Epithelial cell of prostate (primary cell): ENCODE results near the gene THRB.

ENCODE experiments used
- DNase-seq: peaks from one replicate; pipeline ENCODE4 v3.0.0-alpha.2; 2011; ENCODE audit warnings: low read depth, low spot score
- H3K27ac ChIP-seq: fragments of 450-650 bp; 2 replicates; pipeline ENCODE4 v1.5.1; 2017; ENCODE audit warnings: mild to moderate bottlenecking

The THRB gene

DNA sequence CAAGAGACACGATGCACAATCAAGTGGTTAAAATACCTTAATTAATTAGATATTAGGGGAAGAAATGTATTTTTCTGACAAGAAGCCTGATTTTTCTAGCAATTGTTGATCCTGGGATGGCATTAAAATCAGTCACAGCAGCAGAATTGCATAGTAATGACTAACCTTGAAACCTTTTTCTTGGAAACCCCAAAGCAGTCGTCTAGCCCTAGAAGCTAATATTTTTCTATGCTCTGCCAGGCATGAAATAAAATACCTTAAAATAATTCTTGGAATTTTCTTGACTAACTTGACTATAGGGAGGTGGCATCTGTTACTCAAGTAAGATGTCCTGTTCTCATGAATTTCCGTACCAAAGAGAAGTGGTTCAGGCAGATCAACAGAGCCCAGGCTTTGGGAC is 204.1 kb downstream of the THRB start:
- DNase-seq: no peak

DNA sequence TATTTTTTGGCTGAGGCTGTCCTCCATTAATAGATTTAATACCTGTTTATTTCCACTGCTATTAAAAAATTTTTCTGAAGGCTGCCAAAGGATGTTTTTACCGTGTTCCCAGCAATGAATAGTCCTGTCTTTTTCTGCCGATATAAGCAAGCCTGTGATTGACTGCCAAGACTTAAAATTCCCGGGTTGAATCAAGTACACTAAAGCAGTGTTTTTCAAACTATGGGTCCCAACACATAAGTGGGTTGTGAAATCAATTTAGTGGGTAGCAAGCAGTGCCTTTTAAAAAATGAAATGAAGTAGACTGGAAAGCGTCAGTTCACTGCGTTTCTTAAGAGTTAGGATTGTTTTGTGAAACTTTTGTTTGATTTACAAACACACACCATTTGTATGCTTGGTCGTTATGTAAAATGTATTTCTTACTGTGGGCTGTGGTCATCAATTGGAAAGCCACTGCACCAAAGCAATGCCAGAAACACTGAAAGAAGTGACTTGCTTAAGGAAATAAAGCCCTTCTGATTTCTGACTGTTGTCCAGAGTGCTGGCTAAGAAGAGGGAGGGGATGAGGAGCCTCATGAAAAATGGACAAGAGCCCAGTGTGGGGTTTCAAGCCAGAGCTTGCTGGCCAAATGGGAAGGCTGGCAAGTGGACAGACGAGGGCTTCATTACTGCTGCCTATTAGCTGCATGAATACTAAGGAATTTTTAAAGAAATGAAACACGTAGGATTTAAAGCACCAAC is 206.0 kb downstream of the THRB start:
- DNase-seq: no peak
- no peak overlapping the region for H3K27ac ChIP-seq

More for the DNA sequence above, 204.1 kb downstream of the THRB start:
- H3K27ac ChIP-seq: no peak overlapping the region

DNA sequence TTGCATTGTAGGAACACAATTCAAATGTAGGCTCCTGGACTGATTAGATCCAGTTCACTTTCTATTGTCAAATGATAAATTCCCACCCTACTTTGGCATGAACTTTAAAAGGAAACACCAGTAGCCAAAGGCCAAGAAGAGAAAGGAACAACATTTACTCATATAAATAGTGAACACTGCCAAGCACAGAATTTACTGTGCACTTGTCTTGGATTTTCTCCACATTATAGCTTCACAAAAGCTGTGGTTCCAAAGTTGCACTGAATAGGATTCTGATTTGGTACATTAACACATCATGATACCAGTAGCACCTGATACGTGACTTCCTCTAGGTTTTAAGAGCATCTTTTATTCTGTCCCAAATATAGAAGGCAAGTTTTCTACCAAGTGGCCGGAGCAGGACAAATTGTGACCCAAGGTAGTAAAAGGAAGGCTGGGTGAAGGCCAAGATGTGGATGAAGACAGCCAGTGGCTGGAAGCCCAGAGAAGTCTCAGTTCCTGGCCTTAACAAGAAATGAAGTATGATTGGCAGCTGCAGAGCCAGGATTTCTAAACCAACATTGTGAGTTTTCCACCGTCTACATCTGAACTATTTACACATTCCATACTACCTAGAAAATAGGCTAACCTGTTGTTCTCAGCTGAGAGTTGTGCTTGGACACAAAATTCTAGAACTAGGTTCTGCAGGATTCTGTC is 206.7 kb downstream of the THRB start:
- no peak overlapping the region for H3K27ac ChIP-seq
- no peak for DNase-seq

DNA sequence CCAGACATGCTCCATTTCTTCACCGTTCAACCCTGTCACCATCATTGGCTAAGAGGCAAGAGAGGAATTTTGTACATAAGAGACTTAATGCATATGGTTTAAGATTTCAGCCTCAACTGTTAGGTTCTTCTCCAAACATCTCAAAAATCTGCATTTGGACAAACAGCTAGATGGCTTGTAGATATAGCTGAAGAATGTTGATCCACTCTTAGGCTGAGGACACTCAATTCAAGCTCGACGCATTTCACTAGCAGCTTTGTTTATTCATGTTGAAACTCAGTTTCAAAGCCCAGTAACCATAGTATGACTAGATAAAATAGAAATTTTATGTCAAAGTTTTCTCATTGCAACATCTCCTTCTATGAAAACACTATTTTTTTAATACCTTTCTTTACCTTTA is 208.2 kb downstream of the THRB start:
- DNase-seq: no peak
- no peak overlapping the region for H3K27ac ChIP-seq

DNA sequence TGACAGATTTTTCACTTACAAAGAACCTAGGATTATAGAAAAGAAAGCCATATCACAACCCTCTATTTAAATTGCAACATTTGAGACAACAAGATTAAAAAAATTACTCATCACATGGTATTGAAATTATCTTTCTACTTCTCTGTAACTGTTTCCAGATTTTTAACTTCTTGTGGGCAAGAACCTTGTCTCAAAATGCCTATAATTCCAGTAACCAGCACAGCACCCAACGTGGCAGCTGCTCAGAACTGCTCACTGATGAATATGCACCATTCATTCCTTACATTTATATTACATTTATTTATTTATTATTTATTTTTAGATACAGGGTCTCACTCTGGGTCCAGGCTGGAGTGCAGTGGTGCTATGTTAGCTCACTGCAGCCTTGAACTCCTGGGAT is 216.1 kb downstream of the THRB start:
- no peak for DNase-seq
- H3K27ac ChIP-seq: no peak overlapping the region

DNA sequence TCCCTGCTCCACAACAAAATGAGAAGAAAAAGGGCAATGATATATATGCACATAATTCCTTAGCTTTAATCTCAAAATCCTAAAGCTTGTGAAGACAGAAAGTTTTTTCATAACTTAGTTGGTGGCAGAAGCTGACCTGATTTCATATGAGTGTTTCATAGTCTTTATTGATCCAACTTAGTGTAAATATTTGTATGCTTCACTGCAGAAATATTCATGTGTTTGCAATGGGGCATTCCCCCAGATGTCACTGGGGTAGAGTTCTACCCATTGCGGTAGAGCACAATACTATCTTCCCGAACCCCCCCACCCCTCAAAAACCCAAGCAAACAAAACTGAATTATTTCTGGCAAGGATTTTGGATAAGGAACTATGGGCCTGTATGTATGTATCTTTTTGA is 221.2 kb downstream of the THRB start:
- DNase-seq: no peak
- H3K27ac ChIP-seq: peak overlapping the region; percentile 11

DNA sequence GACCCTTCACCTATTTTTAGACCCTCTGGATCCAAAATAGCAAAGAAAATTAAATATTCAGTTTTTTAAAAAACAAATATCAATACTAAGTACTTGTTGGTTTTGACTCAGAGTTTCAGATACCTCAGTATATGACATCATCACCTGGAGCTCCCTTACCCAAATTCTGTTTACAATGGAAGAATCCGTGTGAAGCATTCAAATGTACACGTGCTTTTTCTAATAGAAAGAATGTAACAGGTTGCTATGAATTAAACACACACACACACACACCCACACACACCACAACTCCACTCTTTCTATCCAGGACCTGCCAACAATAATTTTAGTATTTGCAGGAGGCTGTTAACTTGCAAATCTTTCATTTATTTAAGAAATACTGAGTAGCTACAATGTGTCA is 221.8 kb downstream of the THRB start:
- H3K27ac ChIP-seq: peak overlapping the region; percentile 11
- DNase-seq: peak; percentile 69

DNA sequence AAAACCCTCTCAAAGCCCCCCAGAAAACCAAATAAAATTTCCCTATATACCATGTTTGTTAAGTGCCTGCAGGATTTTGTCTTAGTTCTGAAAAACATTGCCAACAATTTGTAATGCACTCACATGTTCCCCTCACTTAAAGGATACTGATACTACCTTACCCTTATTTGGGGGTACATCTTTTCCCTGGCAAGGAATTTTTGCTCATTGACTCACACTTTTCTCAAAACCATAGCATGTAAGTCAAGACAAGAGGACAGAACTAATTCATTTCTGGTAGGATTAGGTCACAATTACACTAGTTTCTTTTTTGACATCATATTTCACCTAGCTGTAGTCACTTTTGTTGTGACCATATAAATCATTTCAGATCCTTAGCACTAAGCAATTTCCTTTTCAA is 222.2 kb downstream of the THRB start:
- H3K27ac ChIP-seq: peak overlapping the region; percentile 11

DNA sequence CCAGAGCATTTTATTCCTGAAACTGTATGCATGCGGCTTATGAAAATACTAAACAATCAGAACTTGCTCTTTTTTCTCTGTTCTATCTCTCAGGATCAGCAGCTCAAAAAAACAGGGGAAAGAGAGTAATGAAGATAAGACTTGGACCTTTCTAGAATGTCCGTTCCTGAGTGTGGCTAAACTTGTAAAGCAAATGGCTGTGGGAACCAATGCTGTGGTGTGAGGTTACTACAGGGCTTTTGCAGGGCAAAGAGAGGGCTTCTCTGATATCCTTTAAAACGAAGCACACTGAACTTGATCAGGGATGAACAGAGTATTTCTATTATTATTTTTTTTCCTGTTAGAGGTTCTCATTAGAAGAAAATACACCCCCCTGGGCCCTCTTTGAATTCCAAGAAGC is 223.4 kb downstream of the THRB start:
- H3K27ac ChIP-seq: no peak overlapping the region
- no peak for DNase-seq

More for the DNA sequence above, 222.2 kb downstream of the THRB start:
- DNase-seq: no peak

DNA sequence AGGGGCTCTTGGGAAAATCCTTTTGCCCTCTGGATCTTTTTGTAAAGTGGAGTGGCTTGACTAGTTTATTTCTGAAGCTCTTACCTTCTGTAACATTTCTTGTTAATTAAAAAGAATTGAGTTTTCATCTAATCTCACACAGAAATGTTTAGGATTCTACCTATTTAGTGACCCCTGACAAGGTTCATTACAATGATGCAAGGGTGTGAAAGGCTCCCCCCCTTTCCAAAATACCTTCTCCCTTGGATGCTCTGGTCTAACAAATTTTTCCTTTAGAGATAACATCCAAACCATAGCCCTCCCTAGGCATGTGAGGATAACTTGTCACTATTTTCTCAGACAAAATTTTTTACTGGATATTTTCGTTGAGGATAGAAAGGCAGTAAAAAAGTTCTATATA is 223.9 kb downstream of the THRB start:
- no peak overlapping the region for H3K27ac ChIP-seq
- no peak for DNase-seq

DNA sequence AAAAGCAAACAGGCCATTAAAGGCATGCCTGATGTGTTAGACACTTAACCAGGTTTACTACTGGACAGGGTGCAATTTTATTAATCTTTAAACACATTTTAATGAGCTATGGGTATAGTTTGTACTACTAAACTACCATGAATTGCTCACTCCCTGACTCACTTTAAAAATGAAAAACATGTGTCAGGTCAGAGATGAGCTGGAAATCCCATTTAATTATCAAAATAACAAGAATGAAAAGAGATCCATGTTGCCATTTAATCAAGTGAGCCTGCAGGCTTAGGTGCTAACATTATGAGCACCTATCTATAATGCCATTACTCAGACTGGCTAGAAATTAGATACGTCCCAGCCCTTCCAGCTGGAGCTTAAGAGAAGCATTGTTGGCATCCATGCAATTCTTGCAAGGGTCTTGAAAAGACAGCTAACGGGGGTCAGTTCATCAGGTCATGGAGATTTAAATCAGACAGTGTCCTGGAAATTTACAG is 224.4 kb downstream of the THRB start:
- no peak overlapping the region for H3K27ac ChIP-seq
- no peak for DNase-seq

DNA sequence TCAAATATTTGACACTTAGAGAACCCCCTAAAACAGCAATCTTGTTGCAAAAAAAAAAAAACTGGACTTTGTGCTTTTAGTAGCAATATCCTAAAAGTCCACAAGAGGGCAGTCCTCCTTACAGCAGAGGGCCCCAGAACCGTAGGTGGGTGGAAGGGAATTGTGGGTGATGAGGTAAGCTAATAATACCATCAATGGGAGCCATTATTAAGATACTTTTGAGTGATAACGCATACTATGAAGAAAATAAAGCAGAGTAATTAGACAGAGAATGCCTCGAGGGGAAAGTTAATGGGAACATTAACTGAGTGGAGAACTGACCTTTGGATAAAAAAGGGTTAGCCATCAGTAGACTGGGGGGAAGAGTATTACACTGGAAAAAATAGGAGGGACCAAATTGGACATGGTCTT is 229.9 kb downstream of the THRB start:
- no peak for DNase-seq
- H3K27ac ChIP-seq: no peak overlapping the region

DNA sequence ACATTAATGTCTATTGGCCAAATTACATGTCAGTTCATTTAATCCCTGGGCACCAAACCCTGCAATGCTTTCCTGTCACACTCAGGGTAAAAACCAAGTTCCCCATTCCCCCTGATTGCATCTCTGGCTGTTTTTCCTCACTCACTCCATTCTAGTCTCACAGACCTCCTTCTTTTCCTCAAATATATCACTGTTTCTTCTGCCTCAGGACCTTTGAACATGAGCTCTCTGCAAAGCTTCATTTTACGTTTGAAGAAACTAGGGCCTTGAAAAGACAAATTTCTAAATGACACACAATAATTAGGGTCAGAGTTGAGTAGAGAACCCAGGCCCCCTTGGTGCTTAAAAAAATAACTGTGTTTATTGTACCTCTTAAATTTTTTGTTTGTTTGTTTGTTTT is 230.6 kb downstream of the THRB start:
- no peak overlapping the region for H3K27ac ChIP-seq
- DNase-seq: no peak

DNA sequence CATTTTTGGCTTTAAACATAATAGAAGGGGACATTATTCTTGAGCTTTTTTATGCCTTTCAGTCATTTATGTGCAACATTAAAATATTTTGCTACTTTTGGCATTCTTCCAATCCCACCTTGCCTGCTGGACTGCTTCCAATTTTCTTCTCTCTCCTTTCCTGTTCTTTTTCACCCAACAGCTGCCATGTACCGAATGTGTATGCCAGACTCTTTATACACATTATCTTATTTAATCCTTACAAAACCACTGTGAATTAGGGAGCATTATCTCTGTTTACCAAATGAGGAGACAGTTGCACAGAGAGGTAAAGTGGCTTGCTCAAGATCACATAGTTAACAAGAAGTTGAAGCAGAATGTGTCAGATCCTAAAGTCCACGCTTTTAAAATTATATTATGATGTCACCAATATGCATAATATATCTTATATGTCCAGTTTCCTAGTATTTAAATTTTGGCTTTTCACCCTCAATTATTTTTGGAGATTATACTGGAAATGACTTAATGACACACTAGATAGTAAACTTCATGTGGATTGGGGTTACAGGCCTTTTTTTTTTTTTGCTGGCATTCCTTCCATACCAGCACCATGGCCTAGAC is 231.5 kb downstream of the THRB start:
- H3K27ac ChIP-seq: no peak overlapping the region
- DNase-seq: no peak

DNA sequence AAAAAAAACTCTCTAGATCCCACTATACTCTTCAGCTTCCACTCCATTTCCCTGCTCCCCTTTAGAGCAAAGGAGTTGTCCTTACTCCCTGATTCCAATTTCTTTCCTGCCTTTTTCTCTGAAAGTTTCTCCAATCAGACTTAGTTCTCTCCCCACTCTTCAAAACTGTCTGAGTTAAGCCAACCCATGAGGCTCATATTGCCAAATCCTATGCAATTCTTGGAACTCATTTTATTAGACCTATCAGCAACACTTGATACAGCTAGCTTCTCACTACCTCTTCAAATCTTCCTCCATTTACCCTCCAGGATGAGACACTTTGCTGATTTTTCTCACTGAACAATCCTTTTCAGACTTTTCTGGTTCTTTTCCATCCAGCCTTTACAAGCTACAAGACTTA is 233.1 kb downstream of the THRB start:
- H3K27ac ChIP-seq: no peak overlapping the region
- no peak for DNase-seq

DNA sequence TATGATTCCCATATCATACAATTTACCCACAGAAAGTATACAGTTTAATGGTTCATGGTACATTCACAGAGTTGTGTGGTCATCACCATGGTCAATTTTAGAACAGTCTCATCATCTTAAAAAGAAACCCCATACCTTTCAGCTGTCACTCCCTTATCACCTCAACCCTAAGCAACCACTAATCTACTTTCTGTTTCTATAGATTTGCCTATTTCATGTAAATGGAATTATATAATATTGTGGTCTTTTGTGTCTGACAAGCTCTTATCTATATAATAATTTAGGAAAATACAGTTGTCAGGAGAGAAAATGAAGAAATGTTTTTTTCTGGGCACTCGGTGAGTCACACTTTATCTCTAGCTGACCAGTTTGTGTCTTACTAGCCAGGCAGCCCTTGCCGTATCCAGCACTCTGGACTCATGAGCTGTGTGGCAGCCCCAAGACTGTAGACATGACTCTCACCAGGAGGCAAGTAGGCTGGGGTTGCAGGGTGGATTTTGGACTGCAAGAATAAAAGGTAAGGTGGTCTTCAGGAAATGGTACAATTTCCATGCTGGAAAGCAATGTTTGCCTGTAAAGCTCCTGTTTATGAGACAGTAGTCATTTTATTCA is 234.6 kb downstream of the THRB start:
- H3K27ac ChIP-seq: no peak overlapping the region
- no peak for DNase-seq

DNA sequence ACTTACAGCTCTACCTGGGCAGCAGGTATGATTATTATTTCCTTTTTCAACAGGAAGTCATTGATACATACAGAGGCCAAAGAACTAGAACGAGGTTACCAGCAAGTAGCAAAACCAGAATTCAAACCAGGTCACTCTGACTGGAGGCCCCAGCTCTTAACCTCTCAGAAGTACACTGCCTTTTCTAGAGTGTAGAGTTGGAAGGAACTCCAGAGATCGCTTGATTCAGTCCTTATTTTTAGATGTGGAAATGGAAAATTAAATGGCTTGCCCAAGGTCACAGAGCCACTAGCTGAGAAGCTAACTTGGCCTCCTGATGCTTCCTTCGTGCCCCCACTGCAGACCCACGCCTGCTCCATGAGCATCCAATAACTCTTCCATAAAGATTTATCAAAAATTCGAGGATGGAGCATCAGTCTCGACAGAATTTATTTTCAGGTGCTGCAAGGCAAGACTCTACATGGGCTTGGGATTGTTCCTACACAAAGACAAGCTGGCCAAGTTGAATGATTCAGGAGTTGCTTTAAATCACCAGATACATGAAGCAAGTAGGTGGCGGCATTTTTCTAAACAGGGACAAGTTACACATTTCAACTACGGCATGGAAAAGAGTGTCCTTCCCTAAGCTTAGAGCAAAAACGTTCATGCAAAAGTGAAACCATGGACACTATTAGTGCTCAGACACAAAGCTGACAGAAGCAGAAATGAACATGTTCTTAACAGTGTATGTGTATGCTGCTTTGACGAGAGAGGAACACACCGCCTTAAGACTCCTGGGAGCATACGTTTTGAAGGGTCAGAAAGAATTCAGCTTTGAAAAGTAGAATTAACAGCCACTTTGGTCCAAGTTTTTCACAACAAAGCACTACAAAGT is 235.7 kb downstream of the THRB start:
- H3K27ac ChIP-seq: no peak overlapping the region
- no peak for DNase-seq

DNA sequence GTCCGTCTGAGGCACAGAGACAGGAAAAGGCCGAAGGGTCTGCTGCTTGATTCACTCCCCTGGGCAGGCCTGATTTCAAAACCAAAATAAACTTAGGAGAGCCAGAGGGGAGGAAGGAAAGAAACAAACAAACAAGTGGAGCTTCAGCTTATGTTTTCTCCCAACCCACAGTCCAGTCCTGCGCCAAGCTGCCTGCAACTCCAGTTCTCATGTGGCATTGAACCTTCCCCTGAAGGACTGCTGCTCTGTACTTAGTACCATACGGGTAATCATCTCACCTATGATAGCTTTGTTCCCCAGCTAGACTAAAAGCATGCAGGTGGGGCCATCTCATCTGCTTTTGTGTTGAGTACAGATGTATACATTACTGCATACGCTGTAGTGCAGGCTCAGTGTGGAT is 236.4 kb downstream of the THRB start:
- H3K27ac ChIP-seq: no peak overlapping the region
- DNase-seq: no peak

DNA sequence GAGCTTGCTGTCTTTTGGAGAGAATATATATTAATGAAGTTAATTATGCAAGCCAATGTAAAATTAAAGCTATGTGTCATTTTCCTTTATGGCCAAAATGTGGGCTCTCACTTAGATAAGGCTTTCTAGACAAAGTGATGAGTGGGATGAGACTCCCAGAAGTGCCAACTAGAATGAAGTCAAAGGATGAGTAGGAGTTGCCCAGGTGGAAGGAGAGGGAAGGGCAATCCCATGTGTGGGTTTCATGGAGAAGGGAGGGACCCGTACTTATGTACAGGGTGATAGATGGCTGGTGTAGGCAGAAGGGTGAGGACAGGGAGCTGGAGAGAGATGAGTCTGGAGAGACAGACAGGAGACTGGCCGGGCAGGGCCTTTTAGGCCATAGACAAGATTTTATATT is 239.2 kb downstream of the THRB start:
- no peak for DNase-seq
- no peak overlapping the region for H3K27ac ChIP-seq

DNA sequence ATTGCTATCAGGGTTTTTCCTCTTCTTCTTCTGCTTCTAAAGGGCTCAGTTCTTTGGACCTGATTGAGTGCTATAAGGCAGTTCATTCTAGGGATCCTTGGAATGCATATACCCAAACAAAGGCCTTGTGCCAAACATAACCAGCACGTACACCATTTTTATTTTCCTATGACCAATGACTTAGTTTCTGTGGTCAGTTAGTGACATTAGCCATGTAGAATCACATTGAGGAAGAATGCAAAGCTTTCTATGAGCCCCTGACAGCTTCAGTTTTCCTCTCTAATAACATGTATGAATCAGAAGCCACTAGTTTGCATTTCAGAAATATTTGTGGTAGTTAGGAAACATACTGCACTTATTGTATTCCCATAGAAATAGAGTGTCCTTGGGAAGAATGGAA is 240.0 kb downstream of the THRB start:
- peak; percentile 29 for DNase-seq
- H3K27ac ChIP-seq: no peak overlapping the region
